HG02588 (cell line): ENCODE measurements around the gene TCF7.

ENCODE experiments used
- ATAC-seq: cut with Tn5 transposase; IDR thresholded peaks from one replicate; pipeline ENCODE4 v1.9.1; 2021; ENCODE audit warnings: mild to moderate bottlenecking, moderate library complexity; ENCODE audit not compliant: unreplicated experiment

TCF7 gene

DNA sequence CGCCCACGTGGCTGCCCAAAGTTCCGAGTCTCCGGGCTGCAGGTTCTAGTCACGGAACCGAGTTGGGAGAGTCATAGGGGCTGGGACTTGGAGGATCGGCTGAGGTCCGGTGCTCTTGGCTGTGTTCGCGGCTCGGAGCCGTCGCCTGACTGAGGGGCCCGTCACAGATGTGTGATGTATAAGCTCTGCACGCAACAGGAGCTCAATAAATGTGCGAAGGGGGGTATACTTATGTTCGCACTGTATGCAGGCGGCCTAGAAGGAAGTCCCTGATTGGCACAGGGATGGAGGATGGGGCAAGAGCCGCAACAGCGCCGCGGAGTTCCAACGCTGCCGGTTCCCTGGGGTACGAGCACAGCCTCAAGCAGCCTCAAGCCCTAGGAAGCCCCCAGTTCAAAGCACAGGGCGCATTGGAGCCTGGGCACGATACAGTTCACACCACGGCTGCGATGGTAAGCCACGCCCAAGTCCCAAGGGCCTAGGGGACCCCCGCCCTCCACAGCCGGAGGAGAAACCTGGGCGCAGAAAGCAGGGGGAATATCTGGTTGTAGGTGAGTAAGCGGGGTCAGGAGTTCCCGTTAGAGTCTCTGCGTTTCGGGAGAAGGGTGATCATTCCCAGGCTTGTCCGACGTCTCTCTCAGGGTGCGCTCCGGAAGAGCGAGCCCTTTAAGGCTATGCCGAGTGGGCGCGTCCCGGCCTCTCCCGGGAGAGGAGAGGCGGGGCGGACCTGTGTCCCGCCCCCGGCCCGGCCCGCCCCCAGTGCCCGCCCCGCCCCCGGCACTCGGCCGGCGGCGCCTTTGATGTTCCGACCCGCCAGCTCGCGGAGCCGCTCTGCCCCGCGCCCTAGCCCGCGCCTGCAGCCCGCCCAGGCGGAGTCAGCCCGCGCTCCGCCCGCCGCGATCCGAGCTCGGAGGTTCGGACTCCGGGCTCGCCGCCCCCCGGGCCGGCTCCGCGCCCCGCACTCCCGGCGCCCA lies at the start of gene TCF7:
TCF7 (plus strand) TSS at position 780 of the 974 bp plus-strand sequence. CDS start 226 bp downstream, outside the sequence.
- ATAC-seq: peak; percentile 74

DNA sequence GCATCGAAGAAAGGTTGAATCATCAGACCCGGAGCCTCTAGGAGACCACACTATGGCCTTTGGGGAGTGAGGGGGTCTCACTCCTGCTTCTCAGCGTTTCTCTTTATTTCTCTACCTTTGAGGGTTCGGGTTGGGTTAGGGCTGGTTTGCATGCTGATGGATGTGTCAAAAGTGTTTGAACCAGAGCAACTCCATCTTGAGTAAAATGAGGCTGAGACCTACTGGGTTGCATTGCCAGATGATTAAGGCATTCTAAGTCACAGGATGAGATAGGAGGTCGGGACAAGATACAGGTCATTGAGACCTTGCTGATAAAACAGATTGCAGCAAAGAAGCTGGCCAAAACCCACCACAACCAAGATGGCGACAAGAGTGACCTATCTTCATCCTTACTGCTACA lies 44.9 kb upstream of the TCF7 start:
- no peak for ATAC-seq

DNA sequence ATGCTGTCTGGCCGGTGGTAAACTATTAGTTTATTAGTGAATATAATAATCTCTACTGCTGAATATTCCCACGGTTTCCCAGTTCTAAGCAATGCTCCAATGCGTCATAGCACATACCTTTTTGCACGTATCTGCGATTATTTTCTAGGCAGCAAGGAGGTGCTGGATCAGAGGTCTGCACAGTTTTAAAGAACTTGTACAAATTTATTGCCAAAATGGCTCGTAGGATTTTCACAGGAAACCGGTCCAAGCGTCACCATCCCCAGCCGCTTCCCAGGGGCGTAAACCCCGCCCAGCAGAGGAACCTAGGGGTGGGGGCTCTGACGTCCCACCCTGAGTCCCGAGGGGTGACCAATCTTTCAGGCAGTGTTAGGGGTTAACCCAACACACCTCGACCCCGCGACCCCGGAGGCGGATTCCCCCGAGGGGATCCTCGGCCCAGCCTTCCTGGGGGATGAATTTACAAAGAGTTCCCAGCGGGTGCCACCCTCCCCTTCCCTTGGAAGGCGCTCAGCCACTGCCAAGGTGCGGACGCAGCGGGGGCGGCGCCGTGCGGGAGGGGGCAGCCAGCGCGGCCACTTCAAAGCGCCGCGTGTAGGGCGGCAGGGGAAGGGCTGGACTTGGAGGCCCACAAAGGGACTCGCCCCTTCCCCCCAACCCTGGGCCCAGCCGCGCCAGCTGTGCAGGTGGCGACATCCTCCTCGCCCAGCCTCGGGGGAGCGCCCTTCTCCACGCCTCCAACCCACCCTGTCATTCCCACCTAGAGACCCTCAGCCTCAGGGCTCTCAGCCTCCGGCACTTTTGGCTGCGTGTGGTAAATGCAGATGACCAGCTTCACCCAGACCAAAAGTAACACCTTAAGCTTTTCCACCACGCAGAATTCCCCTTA lies 43.5 kb upstream of the TCF7 start:
- ATAC-seq: no peak

DNA sequence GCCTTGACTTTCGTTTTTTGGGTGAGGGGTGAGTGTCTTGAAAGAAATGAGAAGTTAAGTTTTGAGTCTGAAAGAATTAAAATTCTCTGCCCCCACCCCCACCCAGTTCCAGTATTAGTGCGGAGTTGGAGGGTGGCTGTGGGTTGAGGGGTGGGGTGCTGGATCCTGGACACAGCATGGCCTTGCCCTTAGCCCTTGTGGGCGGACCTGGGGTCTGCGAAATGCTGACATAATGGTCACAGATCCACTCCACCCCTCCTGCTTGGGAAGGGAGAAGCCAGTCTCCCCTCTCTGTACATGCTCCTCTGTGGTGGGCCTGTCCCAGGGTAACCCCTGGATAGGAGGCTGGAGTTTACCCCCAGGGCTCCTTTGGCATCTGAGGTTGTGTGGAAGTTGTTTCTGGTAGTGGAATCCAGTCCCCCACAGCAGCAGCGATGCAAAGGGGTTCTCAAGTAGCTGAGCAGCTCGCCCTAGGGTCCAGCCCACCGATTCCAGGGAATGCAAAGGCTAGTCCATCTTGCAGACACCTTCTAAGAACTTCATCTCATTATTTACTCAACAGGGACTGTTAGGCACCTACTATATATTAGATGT lies 42.8 kb upstream of the TCF7 start:
- ATAC-seq: no peak

DNA sequence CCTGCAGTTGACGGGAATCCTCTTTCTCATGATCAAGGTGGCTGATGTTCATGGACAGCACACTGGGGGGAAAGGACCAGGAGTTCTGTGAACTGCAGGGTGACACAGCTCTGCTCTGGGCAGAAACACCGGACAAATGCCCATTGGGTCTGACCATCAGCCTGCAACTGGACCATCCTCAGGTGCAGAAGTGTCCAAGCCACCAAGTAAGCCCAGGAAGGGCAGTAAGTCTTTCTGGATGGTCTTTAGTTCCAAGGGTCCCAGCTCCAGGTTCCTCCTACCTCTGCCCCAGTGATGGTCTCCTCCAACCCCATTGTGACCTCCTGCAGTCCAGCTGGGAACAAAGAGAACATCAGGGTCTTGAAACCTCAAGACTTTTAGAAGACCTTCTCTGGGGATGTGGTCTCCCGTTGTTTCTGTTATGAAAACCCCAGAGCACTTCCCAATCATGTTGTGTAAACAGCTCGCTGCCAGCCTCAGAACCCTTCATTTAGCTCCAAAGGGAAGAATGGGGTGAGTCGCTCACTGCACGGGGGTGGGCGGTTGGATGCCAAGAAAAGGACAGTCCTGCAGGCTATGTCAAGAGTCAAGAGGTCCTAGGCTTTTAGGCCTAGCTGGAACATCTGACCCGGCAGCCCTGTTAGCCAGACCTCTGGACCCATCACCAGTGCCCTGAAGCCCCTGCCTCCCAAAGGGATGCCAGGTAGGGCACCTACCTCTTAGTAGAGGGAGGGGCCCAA lies 41.8 kb upstream of the TCF7 start:
- no peak for ATAC-seq

DNA sequence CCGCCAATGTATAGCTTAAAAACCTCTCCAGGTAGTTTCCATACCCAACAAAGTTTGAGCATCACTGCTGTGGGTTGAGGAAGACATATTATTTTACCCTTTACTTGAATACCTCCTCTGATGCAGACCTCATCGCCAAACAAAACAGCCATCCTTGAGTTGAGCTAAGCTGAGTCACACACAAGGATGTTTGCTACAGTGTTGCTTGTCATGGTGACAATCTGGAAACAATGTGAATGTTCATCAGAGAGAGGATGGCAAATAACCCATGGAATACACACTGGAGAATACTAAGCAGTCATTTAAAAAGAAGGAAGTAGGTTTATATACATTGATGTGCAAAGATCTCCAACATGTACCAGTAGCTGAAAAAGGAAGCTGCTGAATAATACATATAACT lies 41.1 kb upstream of the TCF7 start:
- ATAC-seq: no peak

DNA sequence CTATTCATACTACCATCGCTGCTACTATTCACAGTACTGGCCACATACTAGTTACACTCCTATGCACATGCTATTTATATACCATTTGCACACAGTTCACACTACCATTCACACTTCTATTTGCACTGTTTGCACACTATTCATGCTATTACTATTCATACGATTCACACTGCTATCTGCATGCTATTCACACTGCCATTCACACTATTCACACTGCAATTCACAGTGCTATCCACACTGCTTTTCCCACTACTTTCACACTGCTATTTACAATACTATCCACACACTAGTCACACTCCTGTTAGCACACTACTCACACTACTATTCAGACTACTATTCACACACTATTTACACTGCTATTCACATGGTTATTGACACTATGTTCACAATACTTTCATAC lies 39.4 kb upstream of the TCF7 start:
- no peak for ATAC-seq

DNA sequence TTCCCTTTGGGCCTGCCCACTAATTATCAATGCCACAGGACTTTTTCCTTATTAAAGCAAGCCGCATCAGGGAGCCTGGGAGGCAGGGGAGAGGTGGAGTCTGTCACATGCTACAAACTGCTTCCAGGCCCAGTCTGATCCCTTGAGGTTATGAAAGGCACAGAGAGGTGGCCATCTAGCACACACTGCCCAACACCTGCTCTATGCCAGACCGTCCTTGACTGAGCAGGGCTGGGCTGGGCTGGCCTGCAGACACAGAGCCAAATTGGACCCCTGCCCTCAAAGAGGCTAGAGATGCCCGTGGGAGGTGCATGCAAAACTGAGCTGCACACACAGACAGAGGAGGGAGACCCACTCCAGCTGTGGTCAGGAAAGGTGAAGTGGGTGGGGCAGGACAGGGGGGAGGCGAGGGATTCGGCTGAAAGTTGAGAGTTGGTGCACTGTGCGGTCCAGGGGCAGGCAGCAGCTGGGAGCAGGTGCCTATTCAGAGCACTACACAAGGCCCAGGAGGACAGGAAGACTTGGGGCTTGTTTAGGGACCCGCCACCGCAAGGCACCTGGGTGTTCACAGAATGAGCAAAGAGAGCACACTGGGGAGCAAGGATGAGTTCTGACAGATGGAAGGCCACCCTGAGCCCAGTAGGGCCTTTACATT lies 36.4 kb upstream of the TCF7 start:
- no peak for ATAC-seq

DNA sequence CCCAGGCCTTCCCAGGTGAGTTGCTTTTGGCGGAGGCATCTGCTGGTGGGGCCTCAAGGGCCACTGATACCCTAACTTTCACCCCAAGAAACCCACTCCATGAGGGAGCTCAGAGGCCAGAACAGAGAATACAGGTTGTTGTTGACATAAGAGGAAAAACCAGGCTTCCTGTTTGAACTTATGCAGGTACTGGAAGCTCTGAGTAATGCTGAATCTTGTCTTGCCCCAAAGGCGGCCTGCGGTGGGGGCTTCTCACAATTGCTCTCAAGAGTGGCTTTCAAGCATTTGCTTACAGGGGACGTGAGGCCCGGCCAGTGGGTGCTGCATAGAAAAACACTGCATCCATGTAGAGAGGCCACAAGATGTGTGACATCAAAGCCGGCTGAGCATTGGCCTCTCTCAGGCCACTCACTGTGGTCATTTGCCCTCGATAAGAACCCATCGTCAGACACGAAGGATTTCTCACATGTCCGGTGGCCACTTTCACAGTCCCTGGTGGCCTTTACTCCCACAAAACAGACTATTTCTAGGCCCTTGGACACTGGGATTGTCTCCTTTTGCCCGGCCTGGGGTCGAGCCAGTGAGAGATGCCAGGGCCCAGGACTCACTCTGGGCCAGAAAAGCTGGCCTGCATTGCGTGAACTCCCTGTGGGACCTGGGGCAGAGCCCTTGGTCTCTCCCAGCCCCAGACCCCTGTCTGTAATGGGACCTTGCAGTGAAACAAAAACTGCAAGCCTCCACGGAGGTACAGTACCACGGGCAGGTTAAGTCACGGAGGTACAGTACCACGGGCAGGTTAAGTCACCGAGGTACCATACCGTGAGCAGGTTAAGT lies 34.5 kb upstream of the TCF7 start:
- ATAC-seq: no peak

DNA sequence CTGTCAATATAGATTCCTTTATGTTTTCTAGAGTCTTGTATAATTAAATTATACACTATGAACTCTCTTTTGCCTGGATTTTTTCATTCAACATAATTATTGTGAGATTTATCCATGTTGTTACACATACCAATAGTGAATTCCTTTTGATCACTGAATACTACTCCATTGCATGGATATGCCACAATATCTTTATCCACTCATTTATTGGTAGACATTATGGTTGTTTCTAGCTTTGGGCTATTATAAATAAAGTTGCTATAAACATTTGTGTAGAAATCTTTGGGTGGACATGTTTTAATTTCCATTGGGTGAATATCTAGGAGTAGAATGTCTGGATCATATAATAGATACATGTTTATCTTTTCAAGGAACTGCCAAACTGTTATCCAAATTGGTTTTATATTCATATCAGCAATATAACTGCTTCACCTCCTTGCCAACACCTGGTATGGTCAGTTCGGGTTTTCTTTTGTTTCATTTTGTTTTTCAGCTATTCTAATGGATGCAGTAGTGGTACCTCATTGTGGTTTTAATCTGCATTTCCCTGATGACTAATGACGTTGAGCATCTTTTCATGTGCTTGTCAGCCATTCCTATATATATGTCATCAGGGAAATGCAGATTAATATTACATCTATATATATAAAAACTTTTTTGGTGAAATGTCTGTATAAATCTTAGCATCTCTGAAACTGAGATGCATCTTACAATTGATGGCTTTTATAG lies 32.1 kb upstream of the TCF7 start:
- ATAC-seq: no peak

DNA sequence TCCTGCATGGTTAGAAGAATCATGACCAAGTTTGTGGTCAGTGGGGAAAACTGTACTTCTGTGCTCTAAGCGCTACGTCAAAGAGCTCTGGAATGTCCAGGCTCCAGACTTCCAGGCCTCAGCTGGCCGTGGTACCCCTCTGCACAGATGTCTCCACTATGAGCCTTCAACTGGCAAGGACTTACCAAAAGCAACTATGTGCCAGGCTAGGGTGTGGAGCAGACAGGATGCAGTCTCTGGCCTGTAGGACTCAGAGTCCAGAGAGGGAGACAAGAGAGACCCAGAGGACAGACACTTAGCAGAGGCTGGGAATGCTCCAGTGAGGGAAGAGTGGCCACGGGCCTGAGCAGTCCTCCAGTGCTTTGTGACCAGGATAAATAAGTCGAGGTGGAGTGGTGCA lies 31.0 kb upstream of the TCF7 start:
- ATAC-seq: no peak

DNA sequence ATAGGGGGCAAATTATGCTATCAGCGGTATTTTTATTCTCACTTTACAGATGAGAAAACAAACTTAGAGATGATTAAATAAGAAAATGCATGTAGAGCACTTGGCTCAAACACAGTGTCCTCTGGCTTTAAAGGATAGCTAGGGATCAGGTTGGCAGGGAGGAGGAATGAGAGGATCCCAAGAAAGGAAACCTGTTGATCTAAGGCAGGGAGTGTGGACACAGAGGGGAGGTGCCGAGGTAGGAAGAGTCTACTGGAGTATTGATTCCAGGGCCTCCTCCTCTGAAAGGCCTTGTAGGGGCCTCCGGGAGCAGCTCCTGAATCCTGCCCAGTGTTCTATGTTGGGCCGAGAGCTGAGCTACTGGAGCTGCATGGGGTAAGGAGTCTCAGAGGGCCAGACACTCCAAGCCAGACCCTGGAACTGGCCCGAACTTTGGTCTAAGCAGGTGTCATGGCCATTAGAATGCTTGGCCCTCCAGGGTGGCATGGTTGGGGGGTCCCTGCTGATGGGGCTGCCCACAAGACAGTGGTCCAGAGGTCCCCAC lies 30.4 kb upstream of the TCF7 start:
- ATAC-seq: no peak

DNA sequence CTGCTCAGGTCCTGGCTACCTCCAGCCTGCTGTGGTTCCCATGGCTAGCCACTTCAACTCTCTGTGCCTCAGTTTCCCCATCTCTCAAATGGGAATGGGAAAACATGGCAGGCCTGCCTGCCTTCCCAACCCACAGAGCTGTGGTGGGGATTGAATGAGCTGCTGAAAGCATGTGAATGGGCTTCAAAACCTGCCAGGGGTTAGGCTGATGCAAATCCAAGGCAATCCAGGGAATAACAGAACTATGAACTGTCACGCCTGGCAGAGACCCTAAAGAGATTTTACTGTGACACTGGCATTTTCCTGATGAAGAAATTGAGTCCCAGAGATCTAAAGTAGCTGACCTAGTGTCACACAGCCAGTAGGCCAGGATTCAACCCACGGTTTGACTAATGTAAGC lies 29.9 kb upstream of the TCF7 start:
- no peak for ATAC-seq

DNA sequence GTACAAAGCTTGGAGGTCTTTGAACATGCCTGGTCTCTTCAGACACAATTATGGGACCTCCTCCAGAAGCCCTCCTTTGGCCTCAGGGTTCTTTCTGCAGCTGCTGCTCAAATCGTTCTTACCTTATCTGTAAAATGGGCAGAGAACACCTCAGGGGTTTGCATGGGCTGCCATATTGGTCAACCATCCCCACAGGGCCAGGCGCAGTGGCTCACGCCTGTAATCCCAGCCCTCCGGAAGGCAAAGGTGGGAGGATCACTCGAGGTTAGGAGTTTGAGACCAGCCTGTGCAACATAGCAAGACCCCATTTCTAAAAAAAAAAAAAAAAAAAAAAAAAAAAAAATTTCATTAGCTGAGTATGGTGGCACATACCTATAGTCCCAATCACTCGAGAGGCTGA lies 29.1 kb upstream of the TCF7 start:
- no peak for ATAC-seq

DNA sequence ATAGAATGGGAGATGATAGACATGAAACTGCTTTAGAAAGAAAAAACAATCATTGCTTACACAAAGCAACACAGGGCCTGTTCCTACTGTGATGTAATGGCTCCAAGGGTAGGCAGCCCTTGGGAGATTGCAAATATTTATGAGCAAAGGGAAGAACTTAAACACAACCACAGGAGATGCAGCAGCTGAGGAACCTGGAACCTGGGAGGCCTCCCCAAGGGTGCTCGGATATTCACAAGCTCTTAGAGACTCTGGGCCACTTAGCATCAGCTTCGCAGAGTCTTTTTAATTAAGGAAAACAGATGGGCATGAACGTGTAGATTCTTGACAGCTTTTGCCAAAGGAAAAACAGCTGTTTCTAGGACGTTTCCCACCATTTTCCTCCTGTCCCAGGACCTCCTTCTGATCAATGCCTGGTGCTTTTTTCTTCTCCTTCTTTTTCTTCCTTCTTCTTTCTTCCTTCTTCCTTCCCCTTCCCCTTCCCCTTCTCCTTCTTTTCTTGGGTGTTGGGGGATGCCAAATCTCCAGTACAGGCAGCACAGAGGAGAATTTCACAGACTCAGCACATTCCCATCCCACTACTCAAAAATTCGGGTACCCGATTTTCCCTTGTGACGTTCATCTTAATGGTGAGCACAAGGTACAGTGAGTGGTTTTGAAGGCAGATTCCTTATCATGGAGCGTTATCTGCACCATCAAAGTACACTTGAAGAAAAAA lies 28.1 kb upstream of the TCF7 start:
- ATAC-seq: no peak

DNA sequence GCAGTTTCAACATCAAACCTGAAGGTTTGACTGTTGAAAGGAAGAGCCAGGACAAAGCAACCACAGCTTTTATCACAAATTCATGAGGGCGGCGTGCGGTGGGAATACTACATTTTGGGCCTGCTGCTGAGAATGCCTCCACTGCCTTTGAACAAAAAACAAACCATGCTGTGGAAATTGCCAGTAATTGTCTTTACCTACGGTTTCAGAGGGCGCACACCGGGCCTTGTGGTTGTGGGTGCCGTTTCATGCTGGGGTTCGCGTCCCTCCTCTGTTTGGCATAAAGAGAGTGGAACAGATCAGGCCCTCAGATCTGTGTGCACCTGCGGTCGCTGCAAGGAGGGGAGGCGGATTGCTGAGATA lies 27.6 kb upstream of the TCF7 start:
- ATAC-seq: no peak

DNA sequence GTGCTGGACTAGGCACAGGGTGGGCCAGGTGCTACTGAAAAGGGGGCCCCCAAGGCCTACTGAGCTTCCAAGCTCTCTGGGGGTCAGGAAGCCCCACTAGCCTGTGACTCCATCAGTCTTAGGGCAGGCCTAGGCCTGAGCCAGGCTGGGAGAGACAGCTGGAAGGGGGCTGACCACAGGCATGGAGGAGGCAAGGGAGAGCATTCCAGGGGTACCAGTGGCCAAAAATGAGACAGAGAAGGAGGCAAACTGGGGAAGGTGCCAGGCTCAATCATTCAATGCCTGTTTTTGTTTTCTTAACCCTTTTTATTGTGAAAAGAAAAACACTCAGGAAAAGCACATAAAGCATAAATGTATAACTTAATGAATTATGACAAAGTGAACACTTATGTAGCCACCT lies 26.2 kb upstream of the TCF7 start:
- ATAC-seq: no peak
